WI38 (cell line): ENCODE measurements around the gene NSD2.
A peak's percentile ranks its signal among the peaks of the same experiment; 100 is the strongest.

Source experiments
- H3K4me3 ChIP-seq: 2 replicates; pipeline ENCODE4 v1.5.1; 2011; ENCODE audit warnings: low read depth, mild to moderate bottlenecking, control low read depth, low read length
- CTCF ChIP-seq: IDR thresholded peaks from 2 replicates; pipeline ENCODE4 v1.5.1; 2012; ENCODE audit warnings: low read depth, mild to moderate bottlenecking, control low read depth, low read length

The NSD2 gene

GRCh38 chr4:1851575-1852410 lies 19.4 kb upstream of the NSD2 start:
- H3K4me3 ChIP-seq, result no peak overlapping the region
- no peak for TF ChIP-seq CTCF

GRCh38 chr4:1852904-1853623 lies 18.1 kb upstream of the NSD2 start:
- H3K4me3 ChIP-seq, result no peak overlapping the region

GRCh38 chr4:1854752-1855151 lies 16.4 kb upstream of the NSD2 start:
- peak overlapping the region; percentile 84 for H3K4me3 ChIP-seq
- no peak for TF ChIP-seq CTCF

More at GRCh38 chr4:1852904-1853623, 18.1 kb upstream of the NSD2 start:
- no peak for TF ChIP-seq CTCF

GRCh38 chr4:1855333-1856070 lies 15.7 kb upstream of the NSD2 start:
- no peak for TF ChIP-seq CTCF

GRCh38 chr4:1856071-1856942 lies 14.9 kb upstream of the NSD2 start, which contains the start of gene LETM1:
Gene LETM1, minus strand, starts transcription at chr4:1856156. Its CDS starts 206 bp downstream, at chr4:1855950.
- H3K4me3 ChIP-seq, result peak within 1 kb of the TSS; percentile 84
- no peak for TF ChIP-seq CTCF

More at GRCh38 chr4:1855333-1856070, 15.7 kb upstream of the NSD2 start:
- H3K4me3 ChIP-seq, result peak overlapping the region; percentile 84

- H3K4me3 ChIP-seq, result peak overlapping the region; percentile 84
- no peak for TF ChIP-seq CTCF
Measured at GRCh38 chr4:1856943-1857699, 14.1 kb upstream of the NSD2 start.
